Activated CD4-positive, alpha-beta T cell treated with anti-CD3 and anti-CD28 coated beads, Interleukin-10, Interleukin-2, amounts not matched to agents 100 ng/mL and 50 ng/mL, durations not matched to agents 16 hours and 8 hours (primary cell): ENCODE measurements around the gene DCUN1D5.
A peak's percentile ranks its signal among the peaks of the same experiment; 100 is the strongest.

Source experiments
- DNase-seq: peaks from one replicate; pipeline ENCODE4 v3.0.0-alpha.2; 2020

Gene DCUN1D5

DNA sequence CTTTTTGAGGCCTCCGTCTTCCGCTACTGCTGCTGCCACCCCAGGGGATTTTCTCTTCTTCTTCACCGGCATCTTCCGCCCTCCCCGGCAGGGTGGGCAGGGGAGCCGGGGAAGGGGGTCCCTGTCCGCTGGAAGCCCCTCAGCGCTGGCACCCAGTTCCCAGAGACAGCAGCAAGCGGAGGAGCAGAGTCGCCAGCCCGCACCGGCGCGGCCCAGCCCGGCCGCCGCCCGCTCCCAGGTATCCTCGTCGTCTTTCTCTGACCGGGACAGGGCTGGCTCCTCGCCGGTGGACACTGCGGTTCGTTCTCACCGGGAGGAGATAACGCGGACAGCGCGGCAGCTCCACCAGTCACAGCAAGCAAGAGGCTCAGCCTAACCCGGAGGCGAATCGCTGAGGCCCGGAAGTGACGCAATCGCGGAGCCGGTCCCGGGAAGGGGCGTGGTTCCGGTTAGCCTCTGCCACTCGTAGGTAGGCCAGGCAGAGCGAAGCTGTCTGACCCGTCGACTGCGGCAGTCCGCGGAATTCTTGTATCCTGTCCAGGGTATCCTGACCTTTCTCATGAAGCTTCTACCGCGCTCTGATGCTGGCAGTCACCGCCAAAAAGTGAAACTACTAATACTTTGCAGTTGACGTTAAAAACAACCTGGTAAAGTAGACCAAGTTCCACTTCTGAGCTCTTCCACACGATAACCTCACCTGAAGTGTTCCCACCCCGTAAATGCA is at the start of gene DCUN1D5:
DCUN1D5 (minus strand) TSS at position 360 of the 724 bp plus-strand sequence; CDS start at position 72, 288 bp downstream.
- DNase-seq = peak; percentile 97

DNA sequence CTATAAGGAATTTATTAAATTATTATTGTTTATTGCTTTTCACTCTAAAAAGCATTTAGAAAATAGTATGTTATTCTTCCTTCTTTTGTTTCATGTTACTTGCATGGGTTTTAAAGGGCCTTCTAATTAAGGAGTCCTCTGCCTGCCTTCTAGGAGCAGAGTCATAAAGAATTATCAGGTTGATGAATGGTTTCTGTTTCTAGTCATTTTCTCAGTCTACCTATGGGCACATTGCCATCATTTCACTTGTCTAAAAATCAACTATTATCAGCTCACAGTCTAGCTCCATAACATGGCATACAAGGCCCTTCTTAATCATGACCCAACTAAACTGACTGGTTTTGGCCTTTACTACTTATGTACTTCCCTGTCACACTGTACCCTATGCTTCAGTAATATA is 33.5 kb upstream of the DCUN1D5 start:
- peak; percentile 27 for DNase-seq

DNA sequence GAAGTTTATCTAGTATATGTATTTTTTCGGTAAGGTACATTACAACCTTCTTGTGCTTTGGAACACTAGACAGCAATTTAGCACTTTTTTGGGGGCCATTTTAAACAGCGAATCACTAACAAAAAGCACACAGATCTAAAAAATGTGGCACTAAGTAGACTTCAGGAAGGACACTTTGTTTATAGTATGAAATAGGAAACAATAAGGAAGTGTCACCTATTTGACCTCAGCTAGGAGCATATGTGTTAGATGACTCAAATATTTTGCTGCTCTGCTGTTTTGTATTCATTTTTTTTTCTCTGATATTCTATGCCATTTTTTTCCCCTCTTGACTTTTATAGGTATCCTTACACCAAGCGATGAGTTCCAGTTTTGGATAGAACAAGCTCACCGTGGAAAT is 22.9 kb upstream of the DCUN1D5 start:
- DNase-seq = no peak

DNA sequence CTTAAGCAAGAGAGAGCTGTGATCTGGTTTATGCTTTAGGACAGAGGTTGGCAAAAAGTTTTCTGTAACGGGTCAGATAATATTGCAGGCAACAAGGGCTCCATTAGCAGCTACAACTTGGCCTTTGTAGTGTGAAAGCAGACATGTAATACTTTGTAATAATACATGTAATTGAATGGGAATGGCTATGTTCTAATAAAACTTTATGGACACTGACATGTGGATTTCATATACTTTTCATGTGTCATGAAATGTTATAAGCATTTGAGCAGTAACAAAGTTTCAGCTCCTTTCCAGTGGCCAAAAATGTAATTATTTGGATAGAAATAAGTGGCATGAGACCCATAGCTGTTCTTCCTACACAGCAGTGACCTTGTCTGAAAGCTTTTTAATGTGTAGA is 20.4 kb upstream of the DCUN1D5 start:
- DNase-seq = no peak

DNA sequence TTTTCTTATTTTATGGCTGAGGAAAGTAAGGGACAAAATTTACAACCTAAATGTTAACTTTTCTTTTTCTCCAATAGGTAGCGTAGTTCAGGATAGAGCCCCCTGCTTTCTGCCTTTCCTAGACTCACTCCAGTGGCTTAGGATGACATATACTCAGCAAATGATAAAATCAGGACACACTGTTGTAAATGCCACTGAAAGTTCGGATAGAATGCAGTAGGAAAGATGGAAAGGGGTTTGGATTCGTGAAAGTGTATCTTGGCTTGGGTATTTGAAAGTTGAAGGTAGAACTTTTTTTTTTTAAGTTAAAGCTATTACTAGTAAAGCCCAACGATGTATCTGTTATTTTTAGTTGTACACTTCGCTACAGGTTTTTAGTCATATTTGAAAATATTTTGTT is 19.4 kb upstream of the DCUN1D5 start:
- no peak for DNase-seq

DNA sequence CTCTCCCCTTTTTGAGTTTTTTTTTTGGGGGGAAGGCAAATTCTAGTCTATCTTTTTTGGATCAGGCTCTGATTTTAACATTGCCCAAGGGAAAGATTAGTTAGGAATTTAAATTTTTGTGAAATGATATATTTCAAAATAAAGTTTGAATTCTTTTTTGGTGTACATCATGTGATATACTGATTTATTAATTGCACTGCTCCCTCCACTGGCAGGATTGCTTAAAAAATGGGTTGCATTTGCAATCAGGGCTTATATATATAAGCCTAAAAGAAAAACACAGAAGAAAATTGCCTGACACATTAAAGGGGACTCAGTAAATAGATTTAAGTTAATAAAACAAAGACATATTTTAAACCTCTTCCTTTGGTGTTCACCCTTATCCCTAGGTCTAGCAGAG is 18.4 kb upstream of the DCUN1D5 start:
- no peak for DNase-seq

DNA sequence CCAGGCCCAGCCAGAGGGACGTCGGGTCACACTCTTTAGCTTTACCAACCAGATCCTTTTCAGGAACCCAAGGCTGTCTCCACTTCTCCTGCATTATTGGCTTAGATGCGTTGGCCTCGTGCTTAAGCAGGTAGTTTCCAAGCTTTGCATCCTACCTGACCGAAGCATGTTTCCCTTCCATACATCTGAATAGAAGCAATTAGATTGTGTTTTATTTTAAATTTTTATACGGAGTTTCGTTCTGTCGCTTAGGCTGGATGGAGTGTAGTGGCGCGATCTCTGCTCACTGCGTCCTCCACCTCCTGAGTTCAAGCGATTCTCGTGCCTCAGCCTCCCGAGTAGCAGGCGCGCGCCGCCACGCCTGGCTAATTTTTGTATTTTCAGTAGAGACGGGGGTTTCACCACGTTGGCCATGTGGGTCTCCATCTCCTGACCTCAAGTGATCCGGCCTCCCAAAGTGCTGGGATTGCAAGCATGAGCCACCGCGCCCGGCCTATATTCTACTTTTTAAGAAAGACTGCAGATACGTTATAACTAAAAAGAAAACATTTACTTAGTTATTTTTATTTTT is 17.9 kb upstream of the DCUN1D5 start:
- no peak for DNase-seq

DNA sequence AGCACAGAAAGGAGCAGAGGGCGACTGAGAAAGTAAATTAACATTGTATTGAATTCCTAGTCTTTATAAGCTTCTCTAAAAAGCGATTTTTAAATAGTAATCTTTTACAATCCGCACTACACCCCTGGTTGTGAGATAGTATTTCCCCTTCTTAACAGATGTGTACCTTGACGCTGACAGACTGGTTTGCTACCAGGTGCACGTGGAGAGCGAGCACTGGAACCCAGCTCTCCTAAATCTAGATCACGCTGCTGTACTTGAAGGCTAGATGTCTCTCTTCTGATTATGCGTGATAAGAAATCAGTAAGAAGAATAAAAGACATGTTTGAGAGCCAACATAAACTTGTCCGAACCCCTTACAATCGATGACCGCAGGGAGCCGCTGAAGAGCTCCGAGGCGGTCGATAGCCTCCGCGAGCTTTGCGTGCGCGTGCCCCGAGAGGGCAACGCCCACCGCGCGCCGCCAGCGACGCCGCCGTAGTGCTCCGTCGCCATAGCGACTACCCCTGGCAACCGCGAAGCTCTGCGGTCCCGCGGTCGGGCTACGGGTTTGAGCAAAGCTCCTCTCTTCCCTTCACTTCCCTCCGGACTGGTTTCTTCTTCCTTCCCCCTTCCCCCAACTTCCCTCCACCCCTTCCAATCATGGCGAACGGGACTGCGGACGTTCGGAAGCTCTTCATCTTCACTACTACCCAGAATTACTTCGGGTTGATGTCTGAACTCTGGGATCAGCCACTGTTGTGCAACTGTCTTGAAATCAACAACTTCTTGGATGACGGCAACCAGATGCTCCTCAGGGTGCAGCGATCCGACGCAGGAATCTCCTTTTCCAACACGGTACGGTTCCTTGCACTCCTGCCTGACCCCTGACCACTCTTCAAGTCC is 17.2 kb upstream of the DCUN1D5 start, which contains the start of gene DYNC2H1:
DYNC2H1 (plus strand) TSS at position 494 of the 885 bp plus-strand sequence; CDS start at position 643, 149 bp downstream.
- DNase-seq = peak; percentile 95

DNA sequence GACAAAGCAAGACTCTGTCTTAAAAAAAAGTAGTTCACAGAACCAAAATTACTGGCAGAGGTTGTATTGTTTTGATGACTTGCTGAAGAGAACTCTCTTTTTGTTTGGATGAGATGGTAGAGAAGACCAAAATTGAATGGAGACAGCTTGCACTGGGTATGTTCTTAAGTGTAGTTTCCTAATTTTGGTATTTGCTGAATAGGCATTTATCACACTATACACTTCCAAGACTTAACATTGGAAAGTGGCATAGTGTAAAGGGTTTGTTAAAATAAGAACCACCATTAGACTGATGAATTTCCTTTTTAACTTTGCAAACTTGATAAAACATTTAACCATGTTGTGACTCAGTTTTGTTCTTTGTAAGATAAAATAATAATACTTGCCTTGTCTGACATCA is 5.3 kb upstream of the DCUN1D5 start:
- no peak for DNase-seq

DNA sequence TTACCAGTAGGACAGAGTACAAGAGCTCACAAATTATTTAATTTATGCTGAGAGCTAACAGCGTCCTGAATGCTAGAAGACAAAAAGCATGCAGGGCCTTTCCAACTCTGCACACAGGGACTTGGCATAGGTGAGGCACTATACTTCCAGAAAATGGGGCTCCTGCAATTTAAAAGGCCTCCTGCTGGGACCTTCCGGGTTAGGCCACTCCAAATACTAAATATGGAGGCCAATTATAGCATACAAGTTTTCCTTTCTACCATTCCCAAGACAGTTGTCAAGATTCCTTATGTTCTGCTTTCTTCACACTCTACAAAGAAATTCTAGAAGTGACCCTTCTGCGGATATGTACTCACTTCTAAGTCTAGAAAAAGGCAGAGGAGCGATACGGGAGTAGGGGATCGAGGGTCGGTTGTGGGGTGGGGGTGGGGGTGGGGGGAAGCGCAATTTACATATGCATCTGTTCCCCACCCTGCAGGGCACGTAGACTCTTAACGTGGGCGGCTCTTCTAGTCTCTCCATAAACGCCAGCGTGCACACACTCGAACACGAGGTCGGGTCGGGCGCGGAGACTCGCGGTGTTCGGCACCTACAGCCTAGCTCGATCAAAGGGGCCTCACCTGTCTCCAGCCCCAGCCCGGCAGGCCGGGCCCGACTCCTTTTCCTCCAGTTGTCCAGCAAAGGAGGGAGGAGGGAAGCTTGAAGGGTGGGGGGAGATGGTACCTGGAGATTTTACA is 728 bp downstream of the DCUN1D5 start:
- peak; percentile 65 for DNase-seq

DNA sequence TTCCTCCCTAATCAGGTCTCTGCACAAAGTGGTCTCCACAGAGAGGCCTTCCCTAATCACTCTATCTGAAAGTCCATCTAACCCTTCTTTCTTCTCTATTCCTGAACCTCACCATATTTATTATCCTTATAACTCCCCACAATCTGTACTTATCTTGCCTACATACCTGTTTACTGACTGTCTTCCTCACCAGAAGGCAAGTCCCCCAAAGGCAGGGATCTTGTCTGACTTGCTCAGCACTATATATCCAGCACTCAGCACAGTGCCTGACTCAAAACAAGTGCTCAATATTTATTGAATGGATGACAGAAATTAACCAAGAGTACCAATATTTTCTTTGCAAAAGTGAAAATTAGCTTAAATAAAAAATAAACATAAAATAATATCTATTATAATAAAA is 5.5 kb downstream of the DCUN1D5 start:
- DNase-seq = no peak

DNA sequence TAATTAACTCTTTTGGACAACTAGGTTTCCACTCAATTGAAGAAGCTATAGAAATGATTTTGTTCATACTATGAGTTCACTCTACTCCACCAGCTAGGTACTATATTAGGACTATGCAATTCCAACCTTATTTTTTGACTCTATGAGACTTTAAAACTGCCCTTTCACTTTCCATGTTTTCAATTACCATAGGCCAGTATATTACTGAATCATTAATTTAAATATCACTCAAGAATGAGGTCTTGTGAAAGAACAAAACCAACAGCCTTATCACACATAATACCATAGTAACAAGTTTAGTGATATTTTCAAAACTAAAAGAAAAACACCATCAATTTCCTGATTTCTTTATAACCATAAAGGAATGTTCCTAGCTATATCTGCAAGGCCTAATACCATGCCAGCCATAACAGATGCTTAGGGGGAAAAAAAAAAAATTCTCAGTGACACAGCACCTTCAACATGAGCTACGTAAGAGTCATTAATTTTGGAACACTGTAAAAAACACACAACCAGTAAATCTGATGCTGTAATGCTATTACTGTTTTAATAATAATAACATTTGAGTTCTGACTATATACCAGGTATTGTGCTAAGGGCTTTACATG is 6.1 kb downstream of the DCUN1D5 start:
- no peak for DNase-seq

DNA sequence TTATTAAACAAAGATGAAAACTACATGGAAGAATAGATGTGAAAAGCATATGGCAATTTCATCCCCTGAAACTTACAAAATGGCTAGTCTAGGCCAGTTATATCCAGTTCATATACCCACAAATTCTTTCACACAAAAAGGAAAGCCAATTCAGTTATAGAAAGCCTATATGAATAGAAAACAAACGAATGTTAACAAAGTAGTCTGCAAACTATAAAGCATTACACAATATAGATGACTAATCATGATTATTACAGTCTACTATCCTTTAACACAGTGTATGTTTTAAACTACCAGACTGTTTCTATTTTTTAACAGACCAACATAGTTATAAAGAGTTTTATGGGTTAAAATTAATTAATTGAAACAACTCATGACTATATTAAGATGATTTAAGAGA is 12.1 kb downstream of the DCUN1D5 start:
- no peak for DNase-seq

DNA sequence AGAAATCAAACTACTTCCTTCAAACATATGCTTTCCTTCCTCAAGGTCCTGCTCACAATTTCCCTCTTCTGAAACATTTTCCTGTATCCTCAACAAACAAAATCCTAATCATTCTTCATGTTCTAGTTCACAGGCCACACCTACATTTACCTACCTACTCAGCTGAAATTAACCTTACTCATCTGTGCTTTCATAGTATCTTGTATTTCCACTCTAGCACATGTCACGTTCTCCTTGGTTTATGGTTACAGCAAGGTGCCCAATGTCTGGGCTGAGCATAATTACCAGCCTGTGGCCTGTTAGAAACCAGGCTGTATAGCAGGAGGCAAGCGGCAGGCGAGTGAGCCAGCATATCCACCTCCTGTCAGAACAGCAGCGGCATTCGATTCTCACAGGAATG is 13.2 kb downstream of the DCUN1D5 start:
- DNase-seq = no peak

DNA sequence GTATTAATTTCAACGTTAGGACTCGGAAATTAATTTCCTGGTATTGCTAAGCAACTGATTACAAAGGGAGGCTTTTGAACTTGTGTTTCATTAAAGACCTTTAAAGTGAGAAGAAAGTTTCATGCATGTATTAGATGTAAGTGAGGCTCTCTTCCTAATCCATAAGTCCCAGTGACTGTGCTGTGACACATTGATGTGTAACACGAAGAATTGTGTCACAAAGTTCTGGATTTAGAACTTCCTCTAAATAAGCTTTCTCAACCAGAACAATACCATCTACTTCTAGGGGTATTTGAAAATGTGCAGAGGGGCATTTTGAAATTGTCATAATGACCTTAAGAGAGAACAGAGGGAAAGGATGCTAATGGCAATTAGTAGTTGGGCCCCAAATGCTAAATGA is 14.4 kb downstream of the DCUN1D5 start:
- no peak for DNase-seq

DNA sequence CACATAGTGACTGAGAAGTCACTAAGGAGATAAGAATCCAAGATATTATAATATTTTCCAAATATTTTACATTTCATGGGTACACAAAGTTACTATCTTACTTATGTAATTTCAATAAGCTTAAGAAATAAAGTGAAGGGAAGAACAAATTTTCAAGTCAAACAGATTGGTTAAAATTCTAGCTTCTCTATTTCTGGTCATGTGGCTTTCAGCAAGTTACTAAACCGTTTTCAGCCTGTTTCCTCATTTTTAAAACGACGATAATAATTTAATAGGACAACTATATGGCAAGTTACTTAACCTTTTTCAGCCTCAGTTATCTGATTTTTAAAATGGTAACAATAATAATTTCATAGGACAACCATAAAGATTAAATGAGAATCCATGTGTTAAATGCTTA is 15.6 kb downstream of the DCUN1D5 start:
- DNase-seq = no peak

DNA sequence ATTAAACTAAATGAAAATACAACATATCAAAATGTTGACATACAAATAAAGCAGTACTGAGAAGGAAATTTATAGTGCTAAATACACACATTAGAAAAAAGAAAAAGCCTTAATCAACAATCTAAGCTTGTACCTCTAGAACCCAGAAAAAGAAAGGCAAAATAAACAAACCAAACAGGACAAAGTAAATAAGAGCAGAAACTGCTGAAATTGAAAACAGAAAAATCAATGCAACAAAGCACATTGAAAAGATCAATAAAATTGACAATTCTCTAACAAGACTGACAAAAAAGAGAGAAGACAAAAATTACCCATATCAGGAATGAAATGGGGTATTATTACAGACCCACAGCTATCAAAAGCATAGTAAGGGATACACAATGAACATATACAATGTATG is 21.0 kb downstream of the DCUN1D5 start:
- DNase-seq = no peak

DNA sequence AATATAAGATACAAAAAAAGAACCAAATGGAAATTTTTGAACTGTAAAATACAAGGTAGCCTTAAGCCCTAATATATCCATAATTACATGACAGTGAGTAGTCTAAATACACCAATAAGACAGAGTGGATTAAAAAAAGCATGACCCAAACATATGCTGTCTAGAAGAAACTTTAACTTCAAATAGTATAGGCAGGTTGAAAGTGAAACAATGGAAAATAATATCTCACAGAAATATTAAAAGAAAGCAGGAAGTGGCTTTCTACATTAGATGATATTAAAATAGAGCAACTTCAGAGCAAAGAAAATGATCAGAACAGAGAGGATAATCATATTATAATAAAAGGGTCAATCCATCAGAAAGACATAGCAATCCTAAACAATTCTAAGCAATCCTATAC is 21.8 kb downstream of the DCUN1D5 start:
- no peak for DNase-seq

DNA sequence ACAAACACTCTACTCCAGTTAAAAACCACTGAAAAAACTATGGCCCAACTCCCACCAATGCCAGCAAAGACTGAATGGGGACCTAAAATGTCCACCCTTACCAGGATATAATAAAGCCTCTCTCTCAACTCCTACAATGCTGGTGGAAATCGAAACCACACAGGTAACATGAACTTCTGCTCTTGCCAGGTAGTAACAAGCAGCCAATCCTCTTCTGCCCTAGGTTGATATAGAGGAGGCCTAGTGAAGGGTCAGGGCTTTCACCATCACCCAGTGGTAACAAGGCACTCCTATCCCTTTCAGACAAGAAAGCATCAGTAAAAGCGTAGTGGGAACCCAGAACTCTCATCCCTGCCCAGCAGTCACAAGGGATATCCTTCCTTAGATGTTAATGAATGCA is 22.6 kb downstream of the DCUN1D5 start:
- no peak for DNase-seq

DNA sequence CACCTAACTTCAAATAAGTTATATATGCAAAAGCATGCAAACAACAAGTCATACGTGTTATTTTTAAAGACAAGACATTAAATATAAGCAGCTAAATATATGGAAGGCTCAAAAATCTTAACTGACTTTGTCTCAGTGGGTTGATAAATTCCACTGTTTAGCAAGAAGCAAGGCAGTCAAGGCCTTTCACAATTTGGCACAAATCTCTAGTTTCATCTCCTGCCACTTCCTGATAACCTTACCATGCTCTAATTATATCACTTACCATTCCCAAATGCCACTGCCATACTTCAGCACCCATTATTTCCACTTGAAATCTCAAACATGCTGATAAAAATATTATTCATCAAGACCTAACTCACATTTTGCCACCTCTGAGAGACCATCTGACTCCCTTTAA is 24.8 kb downstream of the DCUN1D5 start:
- no peak for DNase-seq

DNA sequence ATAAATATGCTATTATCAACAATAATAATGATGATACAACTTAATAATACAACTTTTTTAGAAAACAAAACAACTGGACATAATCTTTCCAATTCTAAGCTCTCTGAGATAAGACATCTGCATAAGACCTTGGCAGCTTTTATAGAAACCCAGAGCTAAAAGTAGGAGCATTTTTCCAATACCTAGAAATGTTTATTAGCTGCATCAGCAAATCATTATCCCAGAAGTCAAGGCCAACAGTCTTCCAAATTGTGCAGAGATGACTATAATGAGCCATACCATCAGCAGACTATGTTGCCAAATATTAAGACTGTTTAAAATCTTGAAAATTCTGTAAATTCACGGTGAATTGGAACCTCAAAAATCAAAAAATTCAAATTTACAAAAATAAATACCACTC is 30.3 kb downstream of the DCUN1D5 start:
- DNase-seq = no peak

DNA sequence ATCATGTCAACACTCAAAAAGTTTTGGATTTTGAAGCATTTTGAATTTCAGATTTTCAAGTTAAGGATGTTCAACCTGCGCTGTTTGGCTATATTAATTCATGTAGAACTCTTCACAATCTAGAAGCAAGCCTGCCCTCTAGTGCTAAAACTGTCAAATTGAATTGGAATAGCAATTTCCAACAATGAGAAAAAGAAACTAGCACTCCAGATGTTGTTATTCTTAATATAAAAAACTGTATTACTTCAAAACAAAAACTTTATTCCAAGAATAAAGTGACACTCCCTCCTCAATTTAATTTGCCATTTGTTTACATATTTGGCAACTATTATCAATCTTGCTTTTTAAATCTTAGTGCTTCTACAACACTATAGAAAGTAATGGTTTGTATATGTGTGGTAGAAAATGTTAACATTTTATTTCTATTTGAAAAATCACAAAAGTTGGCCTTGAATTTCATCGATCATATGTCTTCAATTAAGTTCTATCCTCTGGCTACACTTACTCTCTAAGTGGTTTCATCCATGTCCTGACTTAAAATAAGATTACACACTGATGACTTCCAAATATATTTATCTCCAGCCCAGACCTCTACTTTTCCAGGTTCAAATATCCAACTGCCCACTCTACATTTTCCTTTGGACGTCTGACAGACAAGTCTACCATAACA is 36.6 kb downstream of the DCUN1D5 start:
- peak; percentile 54 for DNase-seq
